GM21360 (cell line): ENCODE data around the gene ACO2.
"Not testable (repeated sequence)": the region's sequence is repeated elsewhere in the genome, so short reads cannot be mapped to it uniquely, and the experiment has no call there.

ENCODE experiments used
- ATAC-seq: cut with Tn5 transposase; IDR thresholded peaks from one replicate; pipeline ENCODE4 v1.9.1; 2021; ENCODE audit warnings: mild to moderate bottlenecking, moderate library complexity; ENCODE audit not compliant: unreplicated experiment

ACO2 gene

GRCh38 chr22:41539146-41540005 lies 70.5 kb downstream of the ACO2 start:
- no peak for ATAC-seq

DNA sequence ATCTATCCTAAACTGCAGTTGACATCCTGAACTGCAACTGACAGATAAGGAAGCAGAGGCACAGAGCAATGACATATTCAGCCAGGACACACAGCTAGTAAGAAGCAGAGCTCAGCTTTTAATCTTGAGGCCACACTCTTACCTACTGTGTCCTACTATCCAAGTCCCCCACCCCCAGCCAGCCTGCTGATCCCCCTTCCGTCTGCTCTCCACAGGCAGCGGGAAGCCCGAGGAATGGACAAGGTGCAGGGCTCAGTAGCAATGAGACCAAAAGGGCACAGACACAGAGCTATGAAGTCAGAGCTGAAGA lies 71.0 kb downstream of the ACO2 start:
- ATAC-seq: no peak

GRCh38 chr22:41540365-41540764 lies 71.4 kb downstream of the ACO2 start:
- no peak for ATAC-seq

- ATAC-seq: no peak
These were observed 72.6 kb downstream of the ACO2 start for GRCh38 chr22:41541484-41541883.

DNA sequence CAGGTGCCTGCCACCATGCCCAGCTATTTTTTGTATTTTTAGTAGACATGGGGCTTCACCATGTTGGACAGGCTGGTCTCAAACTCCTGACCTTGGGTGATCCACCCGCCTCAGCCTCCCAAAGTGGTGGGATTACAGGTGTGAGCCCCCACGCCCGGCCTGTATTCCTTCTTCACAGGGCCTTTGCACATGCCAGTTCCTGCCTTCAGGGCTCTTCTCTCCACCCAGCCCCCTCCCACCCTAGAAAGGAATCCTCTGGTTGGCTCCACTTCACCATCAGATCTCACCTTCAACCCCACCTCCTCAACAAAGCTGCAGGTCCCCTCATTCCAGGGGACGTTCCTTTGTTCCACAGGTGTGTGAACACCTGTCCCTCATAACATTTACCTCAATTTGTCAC lies 73.3 kb downstream of the ACO2 start:
- no peak for ATAC-seq

DNA sequence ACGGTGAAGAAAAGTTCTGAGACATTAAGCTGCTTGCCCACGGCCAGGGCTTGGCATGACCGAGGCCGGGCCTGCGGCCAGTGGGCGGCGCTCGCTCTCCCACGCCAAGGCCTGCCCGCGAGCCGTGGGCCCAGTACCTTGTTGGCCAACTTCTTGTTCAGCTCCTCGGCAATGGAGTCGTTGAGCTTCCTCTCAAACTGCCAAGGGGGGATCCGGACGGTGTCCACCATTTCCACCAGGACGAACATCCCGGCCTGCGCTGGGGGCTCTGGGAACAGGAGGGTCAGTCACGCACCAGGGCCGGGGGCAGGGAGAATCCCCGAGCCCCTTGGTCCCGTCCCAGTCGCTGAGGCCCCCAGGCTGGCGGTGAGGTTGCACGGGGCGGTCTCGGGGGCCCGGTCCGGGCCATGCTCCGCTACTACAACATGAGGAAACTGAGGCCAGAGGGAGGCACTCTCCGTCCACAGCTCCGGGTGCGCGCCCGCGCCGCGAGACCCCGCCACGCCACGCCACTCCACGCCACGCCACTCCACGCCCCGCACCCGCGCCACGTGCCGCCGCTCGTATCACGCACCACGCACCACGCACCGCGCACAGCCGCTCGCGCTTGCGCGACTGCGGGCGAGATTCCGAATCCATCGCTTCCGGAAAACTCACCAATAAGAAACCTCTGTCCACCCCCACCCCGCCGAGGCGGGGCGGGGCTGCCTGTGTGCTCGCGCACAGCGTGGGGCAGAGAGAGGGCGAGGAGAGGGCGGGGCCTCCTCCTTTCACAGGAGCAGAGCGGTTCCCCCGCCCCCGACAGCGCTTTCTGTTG lies 75.1 kb downstream of the ACO2 start, which contains the start of gene POLR3H:
Gene POLR3H (minus strand): TSS at position 617 of the 817 bp plus-strand sequence. CDS start 369 bp downstream, at position 248.
- peak; percentile 84 for ATAC-seq

- no peak for ATAC-seq
These were observed 76.0 kb downstream of the ACO2 start for GRCh38 chr22:41544671-41545476.

DNA sequence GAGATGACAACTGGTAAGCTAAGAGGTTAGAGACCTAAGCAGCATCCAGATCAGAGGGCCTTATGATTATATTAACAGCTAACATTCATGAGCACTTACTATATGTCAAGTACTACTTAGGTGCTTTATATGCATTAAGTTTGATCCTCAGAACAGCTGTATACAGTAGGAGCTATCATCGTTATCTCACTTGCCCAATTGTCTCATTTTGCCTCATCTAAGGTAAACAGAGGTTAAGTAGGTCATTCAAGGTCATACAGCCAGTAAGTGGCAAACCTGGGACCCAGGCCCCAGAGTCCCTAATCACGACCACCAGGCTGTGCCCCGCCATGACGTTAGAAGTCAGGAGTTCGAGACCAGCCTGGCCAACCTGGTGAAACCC lies 79.9 kb downstream of the ACO2 start:
- ATAC-seq: no peak

- ATAC-seq: no peak
These were observed 82.1 kb downstream of the ACO2 start for GRCh38 chr22:41550952-41551491.

DNA sequence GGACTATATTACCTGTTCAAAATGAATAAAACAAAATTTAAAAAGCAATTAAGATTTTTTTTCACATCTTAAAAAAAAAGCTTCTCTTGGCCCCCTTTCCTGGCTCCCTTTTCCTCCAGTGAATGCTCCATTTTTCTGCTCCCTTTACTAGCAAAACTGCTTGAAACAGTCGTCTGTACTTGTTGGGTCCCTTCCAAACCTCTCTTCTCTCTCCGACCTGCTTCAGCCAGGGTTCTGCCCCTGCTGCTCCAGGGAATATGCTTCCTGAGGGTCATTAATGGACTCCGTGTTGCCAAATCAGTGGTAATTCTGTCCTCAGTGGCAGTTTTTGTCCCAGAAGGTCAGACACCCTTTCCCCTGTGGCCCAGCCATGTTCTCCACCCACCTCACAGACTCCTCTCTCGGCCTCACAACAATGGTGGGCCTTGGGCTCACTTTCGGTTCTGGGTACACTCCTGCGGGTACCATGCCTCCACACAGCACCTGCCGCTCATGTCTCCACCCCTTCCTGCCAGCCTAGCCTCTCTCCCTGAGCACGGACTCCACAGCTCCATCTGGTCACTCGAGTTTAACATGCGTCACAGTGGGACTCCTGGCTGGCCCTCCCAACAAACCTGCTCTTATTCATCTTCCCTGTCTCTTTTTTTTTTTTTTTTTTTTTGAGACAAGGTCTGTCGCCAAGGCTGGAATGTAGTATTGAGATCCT lies 83.1 kb downstream of the ACO2 start:
- ATAC-seq: no peak

GRCh38 chr22:41555325-41555982 lies 86.5 kb downstream of the ACO2 start:
- no peak for ATAC-seq

DNA sequence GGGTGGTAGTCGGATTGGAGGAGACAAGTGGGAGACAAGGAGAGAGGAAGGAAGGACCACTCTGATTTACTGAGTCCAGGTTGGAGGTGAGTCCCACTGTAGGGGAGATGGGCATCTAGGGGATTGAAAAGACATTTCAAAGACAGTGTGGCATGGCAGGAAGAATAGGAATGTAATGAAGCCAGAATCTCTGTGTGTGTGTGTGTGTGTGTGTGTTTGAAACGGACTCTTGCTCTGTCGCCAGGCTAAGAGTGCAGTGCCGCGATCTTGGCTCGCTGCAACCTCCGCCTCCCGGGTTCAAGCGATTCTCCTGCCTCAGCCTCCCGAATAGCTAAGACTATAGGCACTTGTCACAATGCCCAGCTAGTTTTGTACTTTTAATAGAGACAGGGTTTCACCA lies 87.6 kb downstream of the ACO2 start:
- no peak for ATAC-seq

- ATAC-seq: no peak
These were observed 88.7 kb downstream of the ACO2 start for GRCh38 chr22:41557401-41558240.

- not testable (repeated sequence) for ATAC-seq
These were observed 89.3 kb downstream of the ACO2 start for GRCh38 chr22:41558241-41558630.

- no peak for ATAC-seq
These were observed 91.2 kb downstream of the ACO2 start for GRCh38 chr22:41560095-41560471.

DNA sequence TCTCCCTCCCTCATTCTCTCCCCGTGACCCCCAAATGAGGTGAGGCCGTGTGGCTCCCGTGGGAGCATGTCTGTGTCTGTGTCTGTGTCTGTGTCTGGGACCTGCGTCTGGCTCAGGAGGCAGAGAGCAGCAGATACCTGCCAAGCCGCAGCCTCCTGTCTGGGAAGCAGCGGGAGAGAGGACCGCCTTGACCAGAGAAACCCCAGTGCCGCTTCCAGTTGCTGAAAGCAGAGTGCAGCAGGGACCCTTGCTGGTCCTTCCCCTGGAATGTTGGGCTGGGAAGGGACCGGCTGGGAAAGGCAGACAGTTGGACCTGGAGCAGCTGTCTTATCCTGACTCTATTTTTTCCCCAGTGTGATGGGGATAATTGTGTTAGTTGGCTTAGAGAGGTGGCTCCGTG lies 92.4 kb downstream of the ACO2 start:
- no peak for ATAC-seq

- no peak for ATAC-seq
These were observed 92.9 kb downstream of the ACO2 start for GRCh38 chr22:41561788-41562187.

DNA sequence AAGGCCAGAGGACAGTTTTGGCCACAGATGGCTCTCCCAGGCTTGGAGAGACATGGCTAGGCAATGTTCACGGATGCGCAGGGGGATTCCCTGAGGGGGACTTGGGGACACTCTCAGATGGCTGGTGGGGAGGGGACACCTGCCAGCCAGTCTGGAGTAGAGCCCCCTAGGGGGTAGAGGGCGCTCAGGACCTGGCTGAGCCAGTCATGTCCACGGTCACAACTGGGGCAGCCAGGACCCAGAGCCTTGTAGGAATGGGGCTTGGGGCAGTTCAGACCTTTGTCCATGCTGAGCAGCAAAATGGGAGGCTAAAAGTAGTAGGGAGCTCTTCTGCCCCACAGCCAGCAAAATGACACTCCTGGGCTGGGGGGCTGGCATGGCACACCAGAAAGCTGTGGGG lies 93.5 kb downstream of the ACO2 start:
- no peak for ATAC-seq
